Measurements from ENCODE around the gene SLC16A3. TPM values are rescaled to one million over a fixed set of nuclear protein-coding genes. Genes with fewer than 3 reads are reported as not detected.

Gene SLC16A3
- total RNA-seq, 4 donors from 2014 or later: 11.2 to 38.5 (median 22.1) TPM

DNA sequence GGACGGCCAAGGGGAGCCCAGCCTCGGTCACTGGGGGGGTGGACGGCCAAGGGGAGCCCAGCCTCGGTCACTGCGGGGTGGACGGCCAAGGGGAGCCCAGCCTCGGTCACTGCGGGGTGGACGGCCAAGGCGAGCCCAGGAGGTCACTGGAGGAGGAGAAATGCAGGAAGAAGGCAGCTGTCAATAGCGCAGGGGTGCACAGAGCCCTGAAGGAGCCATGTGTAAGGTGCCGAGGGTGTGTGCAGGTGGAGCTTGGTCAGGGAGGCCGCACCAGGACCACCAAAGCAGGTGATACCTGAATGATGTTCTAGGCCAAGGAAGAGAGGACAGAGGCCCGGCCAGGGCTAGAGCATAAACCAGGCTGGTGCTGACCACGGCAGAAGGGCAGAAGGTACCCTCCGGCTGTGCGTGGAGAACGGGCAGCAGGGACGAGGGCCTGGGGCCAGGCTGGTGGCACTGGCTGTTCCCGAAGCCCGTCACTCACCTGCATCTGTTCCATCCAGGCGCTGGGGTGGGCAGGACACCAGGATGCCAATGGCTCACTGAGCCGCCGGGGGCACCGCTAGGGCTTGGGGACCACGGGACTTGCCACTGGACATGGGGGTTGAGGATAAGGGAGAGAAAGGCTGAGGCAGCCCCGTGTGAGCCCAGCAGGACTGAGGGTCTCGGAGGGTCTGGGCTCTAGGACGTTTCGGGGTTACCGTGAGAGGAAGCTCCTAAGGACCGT lies 10.3 kb upstream of the SLC16A3 start:
- no peak for ATAC-seq
- TF ChIP-seq EP300 (IDR thresholded peaks at IDR 0.05): no peak
- TF ChIP-seq POLR2A (IDR thresholded peaks at IDR 0.05): no peak
- TF ChIP-seq POLR2AphosphoS5 (IDR thresholded peaks at IDR 0.05): no peak
- TF ChIP-seq, protein P1, sequence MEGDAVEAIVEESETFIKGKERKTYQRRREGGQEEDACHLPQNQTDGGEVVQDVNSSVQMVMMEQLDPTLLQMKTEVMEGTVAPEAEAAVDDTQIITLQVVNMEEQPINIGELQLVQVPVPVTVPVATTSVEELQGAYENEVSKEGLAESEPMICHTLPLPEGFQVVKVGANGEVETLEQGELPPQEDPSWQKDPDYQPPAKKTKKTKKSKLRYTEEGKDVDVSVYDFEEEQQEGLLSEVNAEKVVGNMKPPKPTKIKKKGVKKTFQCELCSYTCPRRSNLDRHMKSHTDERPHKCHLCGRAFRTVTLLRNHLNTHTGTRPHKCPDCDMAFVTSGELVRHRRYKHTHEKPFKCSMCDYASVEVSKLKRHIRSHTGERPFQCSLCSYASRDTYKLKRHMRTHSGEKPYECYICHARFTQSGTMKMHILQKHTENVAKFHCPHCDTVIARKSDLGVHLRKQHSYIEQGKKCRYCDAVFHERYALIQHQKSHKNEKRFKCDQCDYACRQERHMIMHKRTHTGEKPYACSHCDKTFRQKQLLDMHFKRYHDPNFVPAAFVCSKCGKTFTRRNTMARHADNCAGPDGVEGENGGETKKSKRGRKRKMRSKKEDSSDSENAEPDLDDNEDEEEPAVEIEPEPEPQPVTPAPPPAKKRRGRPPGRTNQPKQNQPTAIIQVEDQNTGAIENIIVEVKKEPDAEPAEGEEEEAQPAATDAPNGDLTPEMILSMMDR (IDR thresholded peaks at IDR 0.05): no peak
- WGBS, 2 donors (ENCODE audit: low coverage in 1 of 2): 90% methylated on average over 9 of the region's 32 CpGs; no CpG with 5 or more reads in 1 of the 2 donors

DNA sequence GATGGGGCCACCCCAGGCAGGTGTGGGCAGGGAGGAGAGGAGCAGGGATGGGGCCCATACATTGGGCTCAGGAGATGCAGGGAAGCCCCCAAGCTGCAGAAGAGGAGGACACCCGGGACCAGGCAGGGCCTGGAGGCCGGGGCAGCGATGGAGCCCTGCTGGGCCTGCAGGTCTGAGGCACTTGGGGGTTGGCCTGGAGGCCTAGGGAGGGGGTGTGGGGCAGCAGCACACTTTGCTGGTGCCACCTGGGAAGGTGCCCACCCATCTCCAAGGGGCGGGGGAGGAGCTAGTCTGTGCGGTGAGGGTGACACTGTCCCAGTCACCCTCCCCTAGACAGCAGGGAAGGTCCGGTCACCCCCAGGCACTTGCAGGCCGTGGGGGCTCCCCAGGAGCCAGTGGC lies 9.8 kb upstream of the SLC16A3 start:
- no peak overlapping the region for H3K4me3 ChIP-seq
- TF ChIP-seq, protein P1 (IDR thresholded peaks at IDR 0.05): no peak
- TF ChIP-seq POLR2AphosphoS5 (IDR thresholded peaks at IDR 0.05) (no peak), EP300 (IDR thresholded peaks at IDR 0.05) (no peak), POLR2A (IDR thresholded peaks at IDR 0.05) (no peak)
- no peaks in the 10 kb centered on the region for H3K27me3 ChIP-seq
- H3K9me3 ChIP-seq: no peaks in the 10 kb centered on the region
- H3K4me1 ChIP-seq: peaks cover 0 to 32% (median 7%) of the 10 kb centered on the region in 3 donors
- no peak overlapping the region for H3K27ac ChIP-seq
- H3K36me3 ChIP-seq: no peaks in the 10 kb centered on the region
- WGBS, 2 donors (ENCODE audit: low coverage in 1 of 2): no CpG with 5 or more reads among the region's 7 CpGs
- no peak for ATAC-seq

More for the DNA sequence above, 10.3 kb upstream of the SLC16A3 start:
- Histone ChIP-seq H3K4me1 (peaks cover 0 to 38% (median 7%) of the 10 kb centered on the region in 3 donors), H3K27me3 (no peaks in the 10 kb centered on the region), H3K4me3 (no peak overlapping the region), H3K36me3 (no peaks in the 10 kb centered on the region), H3K9me3 (no peaks in the 10 kb centered on the region), H3K27ac (no peak overlapping the region)

DNA sequence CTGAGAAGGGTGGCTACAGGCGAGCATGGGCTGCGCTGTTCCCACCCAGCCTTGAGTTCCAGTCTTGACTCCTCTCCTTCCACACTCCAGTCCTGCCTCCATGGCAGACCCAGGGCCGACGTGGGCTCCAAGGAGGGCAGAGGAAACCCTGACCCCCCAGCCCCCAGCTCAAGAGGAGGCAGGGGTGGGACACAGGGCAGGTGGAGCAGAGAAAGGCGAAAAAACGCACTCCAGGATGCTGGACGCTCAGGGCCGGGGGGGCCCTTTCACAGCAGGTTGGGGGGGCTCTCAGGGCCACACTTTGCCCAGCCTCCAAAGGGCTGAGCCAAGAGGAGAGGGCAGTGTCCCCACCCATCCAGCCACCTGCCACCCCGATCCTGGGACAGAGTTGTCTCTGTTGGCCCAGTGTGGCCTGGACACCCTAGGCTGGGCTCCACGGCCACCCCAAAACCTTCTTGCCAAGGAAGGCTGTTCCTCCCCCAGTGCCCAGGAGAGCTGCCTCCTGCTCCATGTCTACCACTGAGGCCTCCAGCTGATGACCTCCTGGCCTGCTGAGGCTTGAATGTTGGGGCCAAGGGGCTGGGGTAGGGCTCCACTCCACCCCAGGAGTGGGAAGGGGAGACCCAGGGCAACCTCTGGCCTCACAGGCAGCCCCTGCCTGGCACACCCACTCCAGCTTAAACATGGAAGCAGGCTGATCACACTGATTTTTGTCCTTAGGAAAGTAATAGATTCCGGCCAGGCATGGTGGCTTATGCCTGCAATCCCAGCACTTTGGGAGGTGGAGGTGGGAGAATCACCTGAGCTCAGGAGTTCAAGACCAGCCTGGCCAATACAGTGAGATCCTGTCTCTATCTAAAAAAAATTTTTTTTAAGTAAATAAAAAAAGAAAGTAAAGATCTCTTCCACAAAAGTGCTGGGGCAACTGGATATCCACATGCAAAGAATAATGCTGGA lies 8.8 kb upstream of the SLC16A3 start:
- no peak for ATAC-seq
- Histone ChIP-seq H3K27ac (no peak overlapping the region), H3K27me3 (no peaks in the 10 kb centered on the region), H3K4me3 (no peak overlapping the region), H3K9me3 (no peaks in the 10 kb centered on the region), H3K36me3 (no peaks in the 10 kb centered on the region), H3K4me1 (peaks cover 0 to 29% (median 7%) of the 10 kb centered on the region in 3 donors)
- TF ChIP-seq EP300 (IDR thresholded peaks at IDR 0.05) (no peak), POLR2A (IDR thresholded peaks at IDR 0.05) (no peak), POLR2AphosphoS5 (IDR thresholded peaks at IDR 0.05) (no peak)
- TF ChIP-seq, protein P1 (IDR thresholded peaks at IDR 0.05): no peak
- WGBS, 2 donors (ENCODE audit: low coverage in 1 of 2): 80% methylated on average over 1 of the region's 11 CpGs; no CpG with 5 or more reads in 1 of the 2 donors

DNA sequence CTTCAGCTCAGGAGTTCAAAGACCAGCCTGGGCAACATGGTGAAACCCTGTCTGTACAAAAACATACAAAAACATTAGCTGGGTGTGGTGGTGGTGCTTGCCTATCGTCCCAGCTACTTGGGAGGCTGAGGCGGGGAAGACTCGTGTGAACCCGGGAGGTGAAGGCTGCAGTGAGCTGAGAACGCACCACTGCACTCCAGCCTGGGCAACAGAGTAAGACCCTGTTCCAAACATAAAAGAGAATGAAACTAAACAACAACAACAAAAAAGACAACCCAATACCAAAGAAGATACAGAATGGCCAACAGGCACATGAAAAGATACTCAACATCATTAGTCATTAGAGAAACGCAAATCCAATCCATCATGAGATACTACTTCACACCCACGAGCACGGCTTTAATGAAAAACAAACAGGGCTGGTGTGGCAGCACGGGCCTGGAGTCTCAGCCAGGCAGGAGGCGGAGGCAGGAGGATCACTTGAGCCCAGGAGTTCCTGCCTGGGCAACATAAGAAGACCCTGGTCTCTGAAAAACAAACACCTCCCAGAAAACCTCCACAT lies 7.4 kb upstream of the SLC16A3 start:
- Histone ChIP-seq H3K27me3 (no peaks in the 10 kb centered on the region), H3K4me1 (peaks cover 0 to 15% (median 2%) of the 10 kb centered on the region in 3 donors), H3K4me3 (no peak overlapping the region), H3K9me3 (no peaks in the 10 kb centered on the region), H3K27ac (no peak overlapping the region), H3K36me3 (no peaks in the 10 kb centered on the region)
- 35 to 37% methylated on average over 5 of the region's 10 CpGs for WGBS, 2 donors (ENCODE audit: low coverage in 1 of 2)
- TF ChIP-seq POLR2A (IDR thresholded peaks at IDR 0.05): no peak
- no peak for TF ChIP-seq POLR2AphosphoS5 (IDR thresholded peaks at IDR 0.05)
- no peak for TF ChIP-seq EP300 (IDR thresholded peaks at IDR 0.05)
- TF ChIP-seq, protein P1 (IDR thresholded peaks at IDR 0.05): no peak
- ATAC-seq: no peak

All from gastroesophageal sphincter (tissue), 4 donors.